Activated T-cell treated with anti-CD3 and anti-CD28 coated beads for 48 hours (primary cell): Measurements from ENCODE around the gene NKAPL.

Experiments
- DNase-seq: peaks from one replicate; pipeline ENCODE4 v3.0.0-alpha.2; 2020; ENCODE audit warnings: low read depth

Gene NKAPL

GRCh38 chr6:28245206-28245941 is 13.7 kb upstream of the NKAPL start:
- no peak for DNase-seq

GRCh38 chr6:28248916-28249315 is 10.2 kb upstream of the NKAPL start:
- no peak for DNase-seq

- DNase-seq: no peak
Measured at GRCh38 chr6:28250747-28251146, 8.3 kb upstream of the NKAPL start.

GRCh38 chr6:28251661-28252008 is 7.5 kb upstream of the NKAPL start:
- DNase-seq: peak; percentile 27

GRCh38 chr6:28252009-28252975 is 6.8 kb upstream of the NKAPL start, which contains the start of gene ZKSCAN4:
Gene ZKSCAN4, minus strand, starts transcription at chr6:28252269. Its CDS starts 289 bp downstream, at chr6:28251980.
- peak; percentile 67 for DNase-seq

- DNase-seq: no peak
Measured at GRCh38 chr6:28254121-28254519, 5.0 kb upstream of the NKAPL start.

GRCh38 chr6:28257042-28257441 is 2.1 kb upstream of the NKAPL start:
- no peak for DNase-seq

GRCh38 chr6:28263922-28264321 is 4.8 kb downstream of the NKAPL start:
- no peak for DNase-seq

- DNase-seq: no peak
Measured at GRCh38 chr6:28264834-28265401, 5.8 kb downstream of the NKAPL start.

GRCh38 chr6:28266563-28266961 is 7.5 kb downstream of the NKAPL start:
- no peak for DNase-seq

- peak; percentile 81 for DNase-seq
Measured at GRCh38 chr6:28266962-28267694, 8.0 kb downstream of the NKAPL start, which contains the start of gene ZSCAN26. Gene ZSCAN26, plus strand, starts transcription at chr6:28267143. Its CDS starts 4,777 bp downstream, at chr6:28271920.

GRCh38 chr6:28267695-28268059 is 8.6 kb downstream of the NKAPL start:
- no peak for DNase-seq

- DNase-seq: no peak
Measured at GRCh38 chr6:28269492-28269891, 10.4 kb downstream of the NKAPL start.

- no peak for DNase-seq
Measured at GRCh38 chr6:28274888-28275287, 15.8 kb downstream of the NKAPL start.

- DNase-seq: no peak
Measured at GRCh38 chr6:28277746-28278145, 18.6 kb downstream of the NKAPL start.

- DNase-seq: no peak
Measured at GRCh38 chr6:28280595-28281287, 21.6 kb downstream of the NKAPL start.

- peak; percentile 65 for DNase-seq
Measured at GRCh38 chr6:28281288-28282064, 22.4 kb downstream of the NKAPL start, which contains the start of gene PGBD1. Gene PGBD1, plus strand, starts transcription at chr6:28281572. Its CDS starts 2,242 bp downstream, at chr6:28283814.

- DNase-seq: no peak
Measured at GRCh38 chr6:28282926-28283325, 23.8 kb downstream of the NKAPL start.

- DNase-seq: no peak
Measured at GRCh38 chr6:28291573-28291972, 32.5 kb downstream of the NKAPL start.

GRCh38 chr6:28295326-28295725 is 36.2 kb downstream of the NKAPL start:
- DNase-seq: no peak
